ELF-1 (cell line): ENCODE results near the gene ATOH8.
A peak's percentile ranks its signal among the peaks of the same experiment; 100 is the strongest.

Experiments
- DNase-seq: peaks from one replicate; pipeline ENCODE4 v3.0.0-alpha.2; 2016; ENCODE audit warnings: low read depth, low spot score

The ATOH8 gene

GRCh38 chr2:85718885-85719492 lies 34.8 kb upstream of the ATOH8 start:
- no peak for DNase-seq

GRCh38 chr2:85719609-85720240 lies 34.1 kb upstream of the ATOH8 start:
- DNase-seq, result no peak

- no peak for DNase-seq
Measured at GRCh38 chr2:85720533-85720932, 33.3 kb upstream of the ATOH8 start.

- DNase-seq, result no peak
Measured at GRCh38 chr2:85721641-85722040, 32.1 kb upstream of the ATOH8 start.

GRCh38 chr2:85722519-85722918 lies 31.3 kb upstream of the ATOH8 start:
- DNase-seq, result no peak

- no peak for DNase-seq
Measured at GRCh38 chr2:85723707-85724360, 30.0 kb upstream of the ATOH8 start.

- no peak for DNase-seq
Measured at GRCh38 chr2:85724731-85725181, 29.0 kb upstream of the ATOH8 start.

GRCh38 chr2:85725451-85725850 lies 28.3 kb upstream of the ATOH8 start:
- no peak for DNase-seq

GRCh38 chr2:85727798-85728197 lies 26.0 kb upstream of the ATOH8 start:
- no peak for DNase-seq

GRCh38 chr2:85728342-85728741 lies 25.4 kb upstream of the ATOH8 start:
- DNase-seq, result no peak

- peak; percentile 94 for DNase-seq
Measured at GRCh38 chr2:85728883-85729824, 24.6 kb upstream of the ATOH8 start.

- DNase-seq, result no peak
Measured at GRCh38 chr2:85729825-85730510, 23.8 kb upstream of the ATOH8 start.

GRCh38 chr2:85730686-85731230 lies 23.0 kb upstream of the ATOH8 start:
- no peak for DNase-seq

GRCh38 chr2:85731606-85732005 lies 22.2 kb upstream of the ATOH8 start:
- DNase-seq, result no peak

GRCh38 chr2:85732467-85733120 lies 21.2 kb upstream of the ATOH8 start:
- no peak for DNase-seq

GRCh38 chr2:85733121-85733960 lies 20.4 kb upstream of the ATOH8 start:
- no peak for DNase-seq

- DNase-seq, result no peak
Measured at GRCh38 chr2:85734015-85734414, 19.8 kb upstream of the ATOH8 start.

GRCh38 chr2:85734942-85735608 lies 18.7 kb upstream of the ATOH8 start:
- DNase-seq, result no peak

- no peak for DNase-seq
Measured at GRCh38 chr2:85735691-85736090, 18.1 kb upstream of the ATOH8 start.
